ENCODE data around the gene IWS1. TPM values are rescaled to one million over a fixed set of nuclear protein-coding genes. Genes with fewer than 3 reads are reported as not detected.
"Not testable (repeated sequence)": the region's sequence is repeated elsewhere in the genome, so short reads cannot be mapped to it uniquely, and the experiment has no call there.

The IWS1 gene
- polyA plus RNA-seq (ENCODE audit: insufficient read length), result 45.4 TPM

GRCh38 chr2:127526132-127527000 is at the start of gene IWS1:
Gene IWS1, minus strand, starts transcription at chr2:127526489. Its CDS starts 281 bp downstream, at chr2:127526208.
- peak; percentile 96 for DNase-seq (ENCODE audit: low read depth)

- DNase-seq (ENCODE audit: low read depth), result no peak
Observed at GRCh38 chr2:127575941-127576432, 49.7 kb upstream of the IWS1 start.

- DNase-seq (ENCODE audit: low read depth), result no peak
Observed at GRCh38 chr2:127575185-127575765, 49.0 kb upstream of the IWS1 start.

- no peak for DNase-seq (ENCODE audit: low read depth)
Observed at GRCh38 chr2:127574656-127575055, 48.4 kb upstream of the IWS1 start.

GRCh38 chr2:127573771-127574170 is 47.5 kb upstream of the IWS1 start:
- DNase-seq (ENCODE audit: low read depth), result no peak

GRCh38 chr2:127573298-127573697 is 47.0 kb upstream of the IWS1 start:
- no peak for DNase-seq (ENCODE audit: low read depth)

- no peak for DNase-seq (ENCODE audit: low read depth)
Observed at GRCh38 chr2:127572841-127573240, 46.6 kb upstream of the IWS1 start.

- DNase-seq (ENCODE audit: low read depth), result not testable (repeated sequence)
Observed at GRCh38 chr2:127572352-127572751, 46.1 kb upstream of the IWS1 start.

GRCh38 chr2:127570282-127571250 is 44.3 kb upstream of the IWS1 start:
- no peak for DNase-seq (ENCODE audit: low read depth)

GRCh38 chr2:127569666-127570065 is 43.4 kb upstream of the IWS1 start:
- DNase-seq (ENCODE audit: low read depth), result no peak

GRCh38 chr2:127568128-127568527 is 41.8 kb upstream of the IWS1 start:
- DNase-seq (ENCODE audit: low read depth), result no peak

- no peak for DNase-seq (ENCODE audit: low read depth)
Observed at GRCh38 chr2:127567351-127567854, 41.1 kb upstream of the IWS1 start.

- DNase-seq (ENCODE audit: low read depth), result no peak
Observed at GRCh38 chr2:127566576-127566975, 40.3 kb upstream of the IWS1 start.

GRCh38 chr2:127566139-127566417 is 39.8 kb upstream of the IWS1 start:
- DNase-seq (ENCODE audit: low read depth), result no peak

- DNase-seq (ENCODE audit: low read depth), result no peak
Observed at GRCh38 chr2:127565261-127566138, 39.2 kb upstream of the IWS1 start.

GRCh38 chr2:127564429-127565260 is 38.4 kb upstream of the IWS1 start:
- no peak for DNase-seq (ENCODE audit: low read depth)

- DNase-seq (ENCODE audit: low read depth), result no peak
Observed at GRCh38 chr2:127563458-127564428, 37.5 kb upstream of the IWS1 start.

GRCh38 chr2:127562936-127563335 is 36.6 kb upstream of the IWS1 start:
- no peak for DNase-seq (ENCODE audit: low read depth)

- DNase-seq (ENCODE audit: low read depth), result no peak
Observed at GRCh38 chr2:127561371-127561770, 35.1 kb upstream of the IWS1 start.
